HFF-Myc (cell line): ENCODE data around the gene PRPH2.

Source experiments
- DNase-seq: peaks from one replicate; pipeline ENCODE4 v3.0.0-alpha.2; 2011; ENCODE audit warnings: low read depth; ENCODE audit errors: extremely low read depth
- H3K4me3 ChIP-seq: replicated peaks from 2 replicates; pipeline ENCODE4 v1.5.1; 2011; ENCODE audit warnings: low read depth, mild to moderate bottlenecking, control low read depth, low read length
- TF ChIP-seq, protein P1 (sequence below): IDR thresholded peaks from 2 replicates; pipeline ENCODE4 v1.5.1; 2012; ENCODE audit warnings: mild to moderate bottlenecking, low read depth, low read length, control low read depth; ENCODE audit errors: missing control alignments

Gene PRPH2, protein sequence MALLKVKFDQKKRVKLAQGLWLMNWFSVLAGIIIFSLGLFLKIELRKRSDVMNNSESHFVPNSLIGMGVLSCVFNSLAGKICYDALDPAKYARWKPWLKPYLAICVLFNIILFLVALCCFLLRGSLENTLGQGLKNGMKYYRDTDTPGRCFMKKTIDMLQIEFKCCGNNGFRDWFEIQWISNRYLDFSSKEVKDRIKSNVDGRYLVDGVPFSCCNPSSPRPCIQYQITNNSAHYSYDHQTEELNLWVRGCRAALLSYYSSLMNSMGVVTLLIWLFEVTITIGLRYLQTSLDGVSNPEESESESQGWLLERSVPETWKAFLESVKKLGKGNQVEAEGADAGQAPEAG

DNA sequence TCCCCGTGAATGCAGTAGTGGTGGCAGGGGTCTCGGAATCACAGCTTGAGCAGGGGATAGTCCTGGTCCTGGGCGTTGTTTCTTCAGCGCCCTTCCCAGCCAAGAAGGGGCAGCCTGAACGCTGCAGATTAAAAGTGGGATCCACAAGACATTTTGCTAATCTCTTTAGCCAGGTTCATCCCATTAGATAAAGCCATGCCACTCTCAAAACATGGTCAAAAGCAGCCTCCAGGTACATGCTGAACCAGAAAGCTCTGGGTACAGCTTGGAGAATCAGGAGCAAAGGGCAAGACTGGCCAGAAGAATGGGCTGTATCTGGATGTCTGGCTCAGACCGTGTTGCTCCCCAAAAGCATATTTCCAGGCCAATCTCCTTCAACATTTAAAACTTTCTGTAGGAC lies at the start of gene PRPH2:
PRPH2 (minus strand) TSS at position 101 of the 400 bp plus-strand sequence. CDS start 263 bp downstream, outside the sequence.
- H3K4me3 ChIP-seq: no peak within 1 kb of the TSS
- TF ChIP-seq, protein P1, sequence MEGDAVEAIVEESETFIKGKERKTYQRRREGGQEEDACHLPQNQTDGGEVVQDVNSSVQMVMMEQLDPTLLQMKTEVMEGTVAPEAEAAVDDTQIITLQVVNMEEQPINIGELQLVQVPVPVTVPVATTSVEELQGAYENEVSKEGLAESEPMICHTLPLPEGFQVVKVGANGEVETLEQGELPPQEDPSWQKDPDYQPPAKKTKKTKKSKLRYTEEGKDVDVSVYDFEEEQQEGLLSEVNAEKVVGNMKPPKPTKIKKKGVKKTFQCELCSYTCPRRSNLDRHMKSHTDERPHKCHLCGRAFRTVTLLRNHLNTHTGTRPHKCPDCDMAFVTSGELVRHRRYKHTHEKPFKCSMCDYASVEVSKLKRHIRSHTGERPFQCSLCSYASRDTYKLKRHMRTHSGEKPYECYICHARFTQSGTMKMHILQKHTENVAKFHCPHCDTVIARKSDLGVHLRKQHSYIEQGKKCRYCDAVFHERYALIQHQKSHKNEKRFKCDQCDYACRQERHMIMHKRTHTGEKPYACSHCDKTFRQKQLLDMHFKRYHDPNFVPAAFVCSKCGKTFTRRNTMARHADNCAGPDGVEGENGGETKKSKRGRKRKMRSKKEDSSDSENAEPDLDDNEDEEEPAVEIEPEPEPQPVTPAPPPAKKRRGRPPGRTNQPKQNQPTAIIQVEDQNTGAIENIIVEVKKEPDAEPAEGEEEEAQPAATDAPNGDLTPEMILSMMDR: no peak
- no peak for DNase-seq

DNA sequence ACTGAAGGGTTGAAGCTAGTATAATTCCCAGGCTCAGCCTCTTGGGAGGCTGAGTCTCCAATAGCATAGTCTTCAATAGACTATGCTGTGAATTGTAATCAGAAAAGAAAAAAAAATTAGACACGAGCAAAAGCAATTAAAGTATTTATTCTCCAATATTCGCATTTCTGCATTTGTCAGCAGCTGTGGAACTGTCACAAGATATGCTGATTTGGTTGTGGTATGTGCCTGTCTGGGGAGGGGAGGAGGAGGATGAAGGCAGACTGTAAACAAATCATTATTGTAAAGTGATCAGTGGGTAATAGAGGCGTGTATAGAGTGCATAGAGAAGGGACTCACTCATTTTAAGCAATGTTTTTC lies 49.3 kb upstream of the PRPH2 start:
- no peak overlapping the region for H3K4me3 ChIP-seq
- DNase-seq: no peak
- TF ChIP-seq, protein P1: no peak

DNA sequence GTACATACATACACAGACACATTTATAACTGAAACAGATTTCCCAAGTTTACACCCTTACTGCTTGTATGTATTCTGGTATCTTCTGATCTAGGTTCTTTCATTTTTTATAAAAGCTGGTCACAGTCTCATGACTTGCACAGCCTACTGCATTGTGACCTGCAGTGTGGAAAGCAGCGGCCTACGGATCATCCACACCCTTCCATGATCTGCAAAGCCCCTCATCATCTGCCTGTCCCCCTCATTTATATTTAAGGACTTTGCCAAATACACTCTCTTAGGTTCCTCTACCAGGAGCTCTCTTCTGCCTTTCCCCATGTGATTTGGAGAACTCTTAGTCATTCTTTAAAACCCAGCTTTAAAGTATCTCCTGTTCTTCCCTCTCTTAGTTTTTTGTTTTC lies 47.4 kb upstream of the PRPH2 start:
- no peak for DNase-seq
- no peak overlapping the region for H3K4me3 ChIP-seq
- TF ChIP-seq, protein P1: no peak

DNA sequence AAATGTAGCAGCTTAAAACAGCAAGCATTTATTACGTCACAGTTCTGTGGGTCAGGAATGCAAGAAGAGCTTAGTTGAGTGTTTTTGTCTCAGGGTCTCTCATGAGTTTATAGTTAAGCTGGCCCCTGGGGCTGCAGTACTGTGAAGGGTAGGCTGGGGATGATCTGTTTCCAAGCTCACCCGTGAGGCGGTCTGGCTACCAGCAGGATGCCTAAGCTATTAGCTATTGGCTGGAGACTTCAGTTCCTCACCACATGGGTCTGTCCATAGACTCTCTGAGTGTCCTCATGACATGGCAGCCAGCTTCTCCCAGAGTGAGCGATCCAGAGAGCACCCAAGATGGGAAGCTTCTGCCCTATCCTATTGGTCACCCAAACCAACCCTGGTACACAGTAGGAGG lies 46.7 kb upstream of the PRPH2 start:
- DNase-seq: no peak
- H3K4me3 ChIP-seq: no peak overlapping the region
- TF ChIP-seq, protein P1: no peak

DNA sequence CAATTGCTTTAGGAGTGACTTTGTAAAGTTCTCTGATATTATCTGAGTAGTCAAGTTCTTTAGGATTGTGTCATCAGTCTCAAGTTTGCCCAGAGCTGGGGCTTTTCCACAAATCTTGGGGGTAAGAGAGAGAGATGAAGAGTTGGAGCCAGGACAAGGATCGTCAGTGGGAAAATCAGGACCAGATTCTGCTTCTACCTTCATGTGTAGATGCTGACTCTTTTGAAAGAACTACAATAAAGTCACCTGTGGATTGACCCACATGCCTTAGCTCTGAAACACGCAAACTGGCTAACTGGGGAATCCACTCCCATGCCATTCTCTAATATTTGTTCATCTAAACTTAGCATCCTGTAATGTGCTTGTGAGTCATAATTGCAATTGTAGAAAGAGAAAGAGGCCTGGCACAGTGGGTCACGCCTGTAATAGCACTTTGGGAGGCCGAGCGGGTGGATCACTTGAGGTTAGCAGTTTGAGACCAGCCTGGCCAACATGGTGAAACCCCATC lies 43.8 kb upstream of the PRPH2 start:
- no peak for DNase-seq
- H3K4me3 ChIP-seq: no peak overlapping the region
- TF ChIP-seq, protein P1: no peak

DNA sequence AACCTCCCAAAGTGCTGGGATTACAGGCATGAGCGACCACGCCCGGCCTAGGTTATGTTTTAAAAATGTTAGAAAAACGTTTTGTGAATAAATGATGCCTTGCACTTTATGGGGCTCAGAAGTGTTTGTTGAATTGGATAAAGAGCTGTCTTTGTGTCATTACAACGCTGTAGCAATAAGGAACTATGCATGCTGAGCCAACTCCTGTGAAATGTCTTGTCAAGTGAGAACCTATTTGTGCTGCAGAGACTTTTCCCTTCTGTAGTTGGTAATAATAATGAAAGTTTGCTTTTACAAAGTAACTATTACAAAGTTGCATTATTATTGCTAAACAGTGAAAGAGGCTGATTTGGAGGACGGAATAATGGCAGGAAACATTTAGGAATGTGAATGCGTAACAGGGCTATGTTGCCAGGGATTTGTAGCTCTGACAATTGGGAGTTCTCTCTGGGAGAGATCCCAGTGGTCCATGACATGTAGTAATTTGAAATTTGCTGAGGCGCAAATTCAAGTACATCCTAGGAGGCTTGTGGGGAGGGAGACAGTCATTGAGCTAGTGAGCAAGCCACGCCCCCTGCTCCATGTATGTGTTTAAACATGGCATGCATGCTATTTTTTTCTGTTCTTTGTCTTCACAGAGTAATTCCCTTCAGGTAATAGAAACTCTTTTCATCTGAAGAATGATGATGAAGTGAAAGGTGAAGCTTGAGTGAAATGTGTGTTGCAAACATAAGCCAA lies 42.7 kb upstream of the PRPH2 start:
- no peak for DNase-seq
- H3K4me3 ChIP-seq: no peak overlapping the region
- TF ChIP-seq, protein P1: no peak
